HCT116 (cell line): ENCODE data around the gene NANOS2. TPM values are rescaled to one million over a fixed set of nuclear protein-coding genes. Genes with fewer than 3 reads are reported as not detected.

Experiments
- ATAC-seq: fragments of 200-7000 bp; cut with Tn5 transposase; 2 replicates; pipeline ENCODE4 v1.9.1; 2020; ENCODE audit warnings: mild to moderate bottlenecking, moderate library complexity
- BruUV-seq: library from RNA; stranded (reverse); fragments of 400-500 nt; replicated peaks from 2 replicates; lab custom pipeline; 2021; lab: Mats Ljungman, UMichigan
- CTCF ChIA-PET: fragments of 300-600 bp; sonication (Branson Sonifier 250); formaldehyde crosslinking; loops from one replicate; lab custom pipeline; 2021; ENCODE audit warnings: antibody characterized with exemption; lab: Charles Lee
- POLR2A ChIA-PET: fragments of 300-600, 350-600 bp; sonication (Branson Sonifier 250); formaldehyde crosslinking; loops from one replicate; lab custom pipeline; 2021; ENCODE audit warnings: antibody characterized with exemption; lab: Charles Lee
- RAD21 ChIA-PET, 2 experiments: fragments of 300-600 bp; sonication (Branson Sonifier 250); formaldehyde crosslinking; loops; one replicate each; lab custom pipeline; 2023; ENCODE audit warnings: low total read pairs in 2 of 2; ENCODE audit not compliant: uncharacterized antibody in 2 of 2, unreplicated experiment in 2 of 2, low non-redundant PET in 1 of 2; lab: Charles Lee
- DNase-seq: peaks from one replicate; pipeline ENCODE4 v3.0.0-alpha.2; 2010; ENCODE audit warnings: low read depth, low spot score
- H2AFZ ChIP-seq: fragments of 200-600 bp; shearing (Covaris generic), sonication (generic); 2 replicates; pipeline ENCODE4 v1.6.1; 2017; ENCODE audit warnings: low read depth, mixed run types, mixed read lengths, antibody characterized with exemption, low read length; ENCODE audit not compliant: poor library complexity, severe bottlenecking
- H3K27ac ChIP-seq: 2 replicates; pipeline ENCODE4 v1.5.1; 2012; ENCODE audit warnings: low read depth, low read length
- H3K27me3 ChIP-seq: fragments of 200-600 bp; sonication (generic); 2 replicates; pipeline ENCODE4 v1.6.1; 2016; ENCODE audit warnings: mixed run types, low read length, mixed read lengths; ENCODE audit not compliant: insufficient read depth
- H3K36me3 ChIP-seq, 2 experiments: fragments of 200-500 bp in 1 of 2; fragments of 200-600 bp in 1 of 2; sonication (Bioruptor generic) in 1 of 2; sonication (generic) in 1 of 2; 2 replicates each; pipeline versions ENCODE4 v1.5.1 to v1.6.1; 2014 to 2016; ENCODE audit warnings: low read length in 2 of 2, inconsistent platforms in 1 of 2, mixed read lengths in 1 of 2, mixed run types in 1 of 2; ENCODE audit not compliant: insufficient read depth in 2 of 2, control insufficient read depth in 1 of 2
- H3K4me1 ChIP-seq, 2 experiments: fragments of 200-600 bp in 1 of 2; sonication (generic) in 1 of 2; 2 replicates each; pipeline versions ENCODE4 v1.5.1 to v1.6.1; 2012 to 2017; ENCODE audit warnings: low read length in 2 of 2, inconsistent platforms in 1 of 2, mild to moderate bottlenecking in 1 of 2, mixed read lengths in 1 of 2, mixed run types in 1 of 2, moderate library complexity in 1 of 2; ENCODE audit not compliant: insufficient read depth in 2 of 2, control insufficient read depth in 1 of 2
- H3K4me2 ChIP-seq: fragments of 200-600 bp; sonication (generic); 2 replicates; pipeline ENCODE4 v1.6.1; 2017; ENCODE audit warnings: mixed run types, low read length, mixed read lengths
- H3K4me3 ChIP-seq, 2 experiments: fragments of 200-600 bp in 1 of 2; sonication (generic) in 1 of 2; replicated peaks in 1 of 2; 2 replicates each; pipeline ENCODE4 v1.5.1; 2011 to 2016; ENCODE audit warnings: low read length in 2 of 2, control low read depth in 1 of 2, low read depth in 1 of 2, mild to moderate bottlenecking in 1 of 2, mixed read lengths in 1 of 2, mixed run types in 1 of 2
- H3K79me2 ChIP-seq: fragments of 200-600 bp; sonication (generic); 2 replicates; pipeline ENCODE4 v1.6.1; 2017; ENCODE audit warnings: mild to moderate bottlenecking, mixed run types, low read length, moderate library complexity, mixed read lengths; ENCODE audit not compliant: insufficient read depth
- H3K9ac ChIP-seq: fragments of 200-600 bp; sonication (generic); 2 replicates; pipeline ENCODE4 v1.6.1; 2016; ENCODE audit warnings: low read length, mixed read lengths
- H3K9me2 ChIP-seq: fragments of 200-600 bp; sonication (generic), shearing (Covaris generic); 2 replicates; pipeline ENCODE4 v1.6.1; 2017; ENCODE audit warnings: mixed run types, mild to moderate bottlenecking, moderate library complexity; ENCODE audit not compliant: insufficient read depth
- H3K9me3 ChIP-seq, 2 experiments: fragments of 200-500 bp in 1 of 2; fragments of 200-600 bp in 1 of 2; sonication (Bioruptor generic) in 1 of 2; sonication (generic) in 1 of 2; 2 replicates each; pipeline ENCODE4 v1.6.1; 2014 to 2017; ENCODE audit warnings: low read length in 2 of 2, mixed read lengths in 2 of 2, inconsistent platforms in 1 of 2, low read depth in 1 of 2, mild to moderate bottlenecking in 1 of 2, mixed run types in 1 of 2, moderate library complexity in 1 of 2; ENCODE audit not compliant: control insufficient read depth in 1 of 2, insufficient read depth in 1 of 2
- H4K20me1 ChIP-seq: fragments of 200-600 bp; sonication (generic), shearing (Covaris generic); 2 replicates; pipeline ENCODE4 v1.6.1; 2017; ENCODE audit warnings: mixed run types, mild to moderate bottlenecking, moderate library complexity; ENCODE audit not compliant: insufficient read depth
- CBX3 ChIP-seq: IDR thresholded peaks from 2 replicates; pipeline ENCODE4 v1.6.1; 2012; ENCODE audit warnings: low read depth
- CTCF ChIP-seq, 3 experiments: fragments of 200-600 bp in 1 of 3; sonication (generic) in 1 of 3; IDR thresholded peaks in 2 of 3; conservative IDR thresholded peaks in 1 of 3; 2 replicates each; pipeline ENCODE4 v1.5.1; 2012 to 2017; ENCODE audit warnings: low read depth in 2 of 3, low read length in 2 of 3, antibody characterized with exemption in 1 of 3, borderline replicate concordance in 1 of 3, control low read depth in 1 of 3, mild to moderate bottlenecking in 1 of 3, mixed read lengths in 1 of 3, mixed run types in 1 of 3, moderate library complexity in 1 of 3; ENCODE audit not compliant: insufficient read depth in 1 of 3
- ELF1 ChIP-seq: IDR thresholded peaks from 2 replicates; pipeline ENCODE4 v1.6.1; 2012; ENCODE audit warnings: low read depth, borderline replicate concordance
- EZH2 ChIP-seq: fragments of 200-600 bp; sonication (generic); IDR thresholded peaks from 2 replicates; pipeline ENCODE4 v1.6.1; 2017; ENCODE audit warnings: antibody characterized with exemption, mixed run types
- EZH2phosphoT487 ChIP-seq: fragments of 200-600 bp; IDR thresholded peaks from 2 replicates; pipeline ENCODE4 v1.6.1; 2018; ENCODE audit warnings: antibody characterized with exemption, borderline replicate concordance
- REST ChIP-seq: IDR thresholded peaks from 2 replicates; pipeline ENCODE4 v1.6.1; 2012; ENCODE audit warnings: low read depth
- TCF7L2 ChIP-seq: IDR thresholded peaks from 2 replicates; pipeline ENCODE4 v1.7.0; 2011; ENCODE audit warnings: borderline replicate concordance, inconsistent platforms; ENCODE audit not compliant: insufficient read depth, insufficient read length; ENCODE audit errors: extremely low read depth
- intact Hi-C: fragments of 100-400 bp; cut with micrococcal nuclease; formaldehyde crosslinking; loops from 2 replicates; pipeline ENCODE4 v1.10.0; 2022
- total RNA-seq: library from RNA; stranded (reverse); gene quantifications from one replicate; pipeline ENCODE4 v1.2.1, GENCODE V29; 2021; ENCODE audit not compliant: unreplicated experiment
- TF ChIP-seq, protein P1 (sequence below): IDR thresholded peaks from 2 replicates; pipeline ENCODE4 v1.6.1; 2011; ENCODE audit warnings: mild to moderate bottlenecking, low read length, moderate library complexity; ENCODE audit not compliant: insufficient replicate concordance; ENCODE audit errors: extremely low read depth

NANOS2 gene
- total RNA-seq, 1 experiment from 2014 or later: not detected

GRCh38 chr19:45940515-45940805, 25.9 kb upstream of the NANOS2 start:
- H3K27ac ChIP-seq: no peak overlapping the region
- H3K4me2 ChIP-seq: no peak overlapping the region
- no peak overlapping the region for H2AFZ ChIP-seq
- no TSS peak for BruUV-seq
- CTCF ChIA-PET: no interaction called here
- ATAC-seq (no peak), DNase-seq (no peak)
- RAD21 ChIA-PET: no interaction called here
- POLR2A ChIA-PET: no interaction called here
- intact Hi-C loops: no loop called here
- H3K9me3 ChIP-seq: no peaks in the 10 kb centered on the region
- no peaks in the 10 kb centered on the region for H3K4me1 ChIP-seq
- H3K79me2 ChIP-seq: no peaks in the 10 kb centered on the region
- TF ChIP-seq EZH2phosphoT487: no peak
- no peak for TF ChIP-seq REST
- TF ChIP-seq CTCF (IDR thresholded peaks at IDR 0.05 in 2 of 3, conservative IDR thresholded peaks at IDR 0.05 in 1 of 3; ENCODE audit: borderline replicate concordance in 1 of 3, insufficient read depth in 1 of 3, low read depth in 2 of 3, low read length in 2 of 3): no peak
- TF ChIP-seq, protein P1, sequence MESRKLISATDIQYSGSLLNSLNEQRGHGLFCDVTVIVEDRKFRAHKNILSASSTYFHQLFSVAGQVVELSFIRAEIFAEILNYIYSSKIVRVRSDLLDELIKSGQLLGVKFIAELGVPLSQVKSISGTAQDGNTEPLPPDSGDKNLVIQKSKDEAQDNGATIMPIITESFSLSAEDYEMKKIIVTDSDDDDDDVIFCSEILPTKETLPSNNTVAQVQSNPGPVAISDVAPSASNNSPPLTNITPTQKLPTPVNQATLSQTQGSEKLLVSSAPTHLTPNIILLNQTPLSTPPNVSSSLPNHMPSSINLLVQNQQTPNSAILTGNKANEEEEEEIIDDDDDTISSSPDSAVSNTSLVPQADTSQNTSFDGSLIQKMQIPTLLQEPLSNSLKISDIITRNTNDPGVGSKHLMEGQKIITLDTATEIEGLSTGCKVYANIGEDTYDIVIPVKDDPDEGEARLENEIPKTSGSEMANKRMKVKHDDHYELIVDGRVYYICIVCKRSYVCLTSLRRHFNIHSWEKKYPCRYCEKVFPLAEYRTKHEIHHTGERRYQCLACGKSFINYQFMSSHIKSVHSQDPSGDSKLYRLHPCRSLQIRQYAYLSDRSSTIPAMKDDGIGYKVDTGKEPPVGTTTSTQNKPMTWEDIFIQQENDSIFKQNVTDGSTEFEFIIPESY: no peak
- no peak for TF ChIP-seq TCF7L2
- no peak for TF ChIP-seq EZH2
- no peak for TF ChIP-seq CBX3
- TF ChIP-seq ELF1: no peak
- H3K9me2 ChIP-seq: no peaks in the 10 kb centered on the region
- H3K36me3 ChIP-seq: no peaks in the 10 kb centered on the region
- H3K4me3 ChIP-seq: no peak overlapping the region
- H3K27me3 ChIP-seq: peaks cover 5% of the 10 kb centered on the region; the same call in 1 of the 2 replicates
- H4K20me1 ChIP-seq: no peaks in the 10 kb centered on the region
- H3K9ac ChIP-seq: no peak overlapping the region
